ENCODE measurements around the gene KBTBD8. TPM values are rescaled to one million over a fixed set of nuclear protein-coding genes. Genes with fewer than 3 reads are reported as not detected.
A peak's percentile ranks its signal among the peaks of the same experiment; 100 is the strongest.

The KBTBD8 gene
- 4.4 TPM for polyA plus RNA-seq (2012; ENCODE audit: low read depth, missing spikeins)

DNA sequence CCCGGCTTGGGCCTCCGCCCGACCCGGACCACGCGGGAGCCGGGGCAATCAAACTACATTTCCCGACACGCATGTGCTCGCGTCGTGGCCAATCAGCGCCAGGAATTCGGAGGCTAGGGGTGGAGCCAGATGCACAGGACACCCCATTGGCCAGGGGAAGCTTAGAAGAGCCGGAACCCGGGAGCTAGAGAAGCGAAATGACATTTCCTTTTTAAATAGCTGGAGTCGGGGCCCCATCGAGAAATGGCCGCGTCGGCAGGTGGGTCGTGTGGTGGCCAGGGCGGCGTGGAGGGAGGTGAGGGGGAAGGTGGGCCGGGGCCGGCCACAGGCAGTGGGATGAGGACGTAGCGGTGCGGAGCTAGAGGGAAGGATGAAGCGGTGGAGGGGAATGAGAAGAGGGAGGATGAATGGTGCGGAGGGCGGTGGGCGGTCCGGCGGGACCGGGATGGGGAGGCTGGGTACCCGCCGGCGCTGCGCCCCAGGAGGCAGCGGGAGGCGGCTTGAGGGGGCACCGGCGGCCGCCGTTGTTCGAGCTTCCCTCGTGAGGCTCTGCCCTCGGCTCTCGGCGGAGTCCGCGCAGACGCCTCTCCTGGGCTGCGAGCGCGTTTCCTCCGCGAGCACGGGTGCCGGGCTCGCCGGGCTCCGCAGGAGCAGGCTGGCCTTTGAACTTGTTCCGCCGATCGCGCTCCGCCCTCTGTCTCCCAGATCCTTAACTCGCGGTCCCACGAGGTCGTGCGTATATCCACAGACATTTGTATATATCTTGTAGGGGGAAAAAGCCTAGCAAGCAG, at the start of gene KBTBD8:
TSS of gene KBTBD8 (plus strand) at position 195 of the 791 bp plus-strand sequence. CDS start at position 244, 49 bp downstream.
- DNase-seq (ENCODE audit: insufficient read length, low spot score) (peak; percentile 84), FAIRE-seq (peak; percentile 84)
- TF ChIP-seq POU2F2 (IDR thresholded peaks at IDR 0.05; ENCODE audit: low read depth, low read length): no peak
- no peak for TF ChIP-seq SPI1 (IDR thresholded peaks at IDR 0.05; ENCODE audit: low read depth, low read length)
- TF ChIP-seq POLR2AphosphoS5 (IDR thresholded peaks at IDR 0.05; ENCODE audit: low read depth, low read length): no peak
- no peak for TF ChIP-seq POLR2A (IDR thresholded peaks at IDR 0.05; ENCODE audit: low read depth, low read length)
- TF ChIP-seq TAF1 (IDR thresholded peaks at IDR 0.05; ENCODE audit: low read depth, low read length): no peak
- TF ChIP-seq PAX5 (IDR thresholded peaks at IDR 0.05; ENCODE audit: insufficient read depth, low read length, severe bottlenecking): no peak

- DNase-seq (ENCODE audit: insufficient read length, low spot score) (no peak), FAIRE-seq (no peak)
- TF ChIP-seq PAX5 (IDR thresholded peaks at IDR 0.05; ENCODE audit: insufficient read depth, low read length, severe bottlenecking) (no peak), POLR2A (IDR thresholded peaks at IDR 0.05; ENCODE audit: low read depth, low read length) (no peak), POU2F2 (IDR thresholded peaks at IDR 0.05; ENCODE audit: low read depth, low read length) (no peak), SPI1 (IDR thresholded peaks at IDR 0.05; ENCODE audit: low read depth, low read length) (no peak), TAF1 (IDR thresholded peaks at IDR 0.05; ENCODE audit: low read depth, low read length) (no peak), POLR2AphosphoS5 (IDR thresholded peaks at IDR 0.05; ENCODE audit: low read depth, low read length) (no peak)
Observed at GRCh38 chr3:66948838-66949237, 49.3 kb upstream of the KBTBD8 start.

GRCh38 chr3:66949898-66950297, 48.2 kb upstream of the KBTBD8 start:
- no peak for FAIRE-seq
- no peak for DNase-seq (ENCODE audit: insufficient read length, low spot score)
- TF ChIP-seq SPI1 (IDR thresholded peaks at IDR 0.05; ENCODE audit: low read depth, low read length) (no peak), POLR2AphosphoS5 (IDR thresholded peaks at IDR 0.05; ENCODE audit: low read depth, low read length) (no peak), POLR2A (IDR thresholded peaks at IDR 0.05; ENCODE audit: low read depth, low read length) (no peak), TAF1 (IDR thresholded peaks at IDR 0.05; ENCODE audit: low read depth, low read length) (no peak), POU2F2 (IDR thresholded peaks at IDR 0.05; ENCODE audit: low read depth, low read length) (no peak), PAX5 (IDR thresholded peaks at IDR 0.05; ENCODE audit: insufficient read depth, low read length, severe bottlenecking) (no peak)

- no peak for TF ChIP-seq POLR2AphosphoS5 (IDR thresholded peaks at IDR 0.05; ENCODE audit: low read depth, low read length)
- no peak for TF ChIP-seq POU2F2 (IDR thresholded peaks at IDR 0.05; ENCODE audit: low read depth, low read length)
- no peak for TF ChIP-seq TAF1 (IDR thresholded peaks at IDR 0.05; ENCODE audit: low read depth, low read length)
- TF ChIP-seq SPI1 (IDR thresholded peaks at IDR 0.05; ENCODE audit: low read depth, low read length): no peak
- TF ChIP-seq PAX5 (IDR thresholded peaks at IDR 0.05; ENCODE audit: insufficient read depth, low read length, severe bottlenecking): no peak
- FAIRE-seq: no peak
- DNase-seq (ENCODE audit: insufficient read length, low spot score): no peak
Observed at GRCh38 chr3:66952357-66952756, 45.8 kb upstream of the KBTBD8 start.

DNA sequence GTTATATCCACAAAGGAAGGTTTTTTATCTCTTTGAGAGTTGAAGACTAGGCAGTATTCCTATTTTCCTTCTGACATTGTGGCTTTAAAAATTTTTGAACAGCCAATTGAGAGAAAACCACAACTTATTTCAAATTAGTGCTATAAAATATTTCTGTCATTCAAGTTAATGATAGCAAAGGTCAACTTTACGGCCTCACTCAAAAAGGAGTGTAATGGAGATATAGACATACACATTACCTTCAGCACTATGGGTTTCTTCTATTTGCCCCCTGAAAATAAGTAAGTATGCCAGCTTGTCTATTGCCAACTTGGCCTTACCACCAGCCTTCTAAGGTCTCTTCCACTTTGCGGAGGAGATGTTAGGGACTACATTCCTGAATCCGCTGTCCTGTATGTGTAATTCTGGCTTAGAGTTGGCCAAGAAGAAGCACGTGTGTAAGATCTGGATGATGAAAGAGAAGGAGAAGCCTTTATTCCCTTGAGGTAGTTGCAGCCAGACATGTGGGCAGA, 44.1 kb upstream of the KBTBD8 start:
- DNase-seq (ENCODE audit: insufficient read length, low spot score) (no peak), FAIRE-seq (no peak)
- no peak for TF ChIP-seq POU2F2 (IDR thresholded peaks at IDR 0.05; ENCODE audit: low read depth, low read length)

DNA sequence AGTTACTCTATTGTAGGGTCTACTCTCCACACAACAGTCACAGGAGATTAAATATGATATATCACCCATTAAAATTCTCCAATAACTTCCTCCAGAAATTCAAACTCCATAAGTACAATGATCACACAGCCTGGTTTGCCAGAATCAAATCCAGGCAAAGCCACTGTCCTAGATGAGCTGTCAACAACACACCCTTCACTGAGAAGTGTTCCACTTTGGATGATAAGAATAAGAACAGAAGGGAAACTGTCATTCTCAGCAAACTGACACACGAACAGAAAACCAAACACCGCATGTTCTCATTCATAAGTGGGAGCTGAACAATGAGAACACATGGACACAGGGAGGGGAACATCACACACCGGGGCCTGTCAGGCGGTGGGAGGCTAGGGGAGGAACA, 41.4 kb upstream of the KBTBD8 start:
- TF ChIP-seq TAF1 (IDR thresholded peaks at IDR 0.05; ENCODE audit: low read depth, low read length): no peak
- no peak for FAIRE-seq
- DNase-seq (ENCODE audit: insufficient read length, low spot score): no peak

- TF ChIP-seq POLR2A (IDR thresholded peaks at IDR 0.05; ENCODE audit: low read depth, low read length): no peak
- no peak for TF ChIP-seq SPI1 (IDR thresholded peaks at IDR 0.05; ENCODE audit: low read depth, low read length)
- TF ChIP-seq POLR2AphosphoS5 (IDR thresholded peaks at IDR 0.05; ENCODE audit: low read depth, low read length): no peak
- no peak for TF ChIP-seq PAX5 (IDR thresholded peaks at IDR 0.05; ENCODE audit: insufficient read depth, low read length, severe bottlenecking)
- no peak for TF ChIP-seq POU2F2 (IDR thresholded peaks at IDR 0.05; ENCODE audit: low read depth, low read length)
- no peak for TF ChIP-seq TAF1 (IDR thresholded peaks at IDR 0.05; ENCODE audit: low read depth, low read length)
- no peak for DNase-seq (ENCODE audit: insufficient read length, low spot score)
- FAIRE-seq: no peak
Observed at GRCh38 chr3:66957367-66957766, 40.7 kb upstream of the KBTBD8 start.

DNA sequence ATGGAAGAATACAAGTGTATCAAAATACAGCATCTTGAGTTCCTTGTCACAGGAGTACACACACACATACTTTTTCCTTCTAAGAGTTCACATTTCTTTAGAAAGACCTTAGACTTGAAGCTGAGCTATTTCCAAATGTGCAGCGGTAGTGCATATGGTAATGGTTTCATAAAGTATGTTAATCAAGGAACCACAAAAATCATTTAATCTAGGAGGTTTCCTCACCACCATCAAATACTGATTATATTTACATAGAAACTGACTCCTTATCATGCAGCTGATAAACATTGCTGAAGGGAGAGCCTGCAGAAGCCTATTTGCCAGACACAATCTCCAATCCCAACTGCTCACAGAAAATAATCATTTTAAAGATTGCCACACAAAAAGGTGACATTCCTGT, 40.0 kb upstream of the KBTBD8 start:
- no peak for FAIRE-seq
- DNase-seq (ENCODE audit: insufficient read length, low spot score): no peak
- TF ChIP-seq POLR2AphosphoS5 (IDR thresholded peaks at IDR 0.05; ENCODE audit: low read depth, low read length): no peak
- no peak for TF ChIP-seq SPI1 (IDR thresholded peaks at IDR 0.05; ENCODE audit: low read depth, low read length)
- no peak for TF ChIP-seq POLR2A (IDR thresholded peaks at IDR 0.05; ENCODE audit: low read depth, low read length)
- TF ChIP-seq POU2F2 (IDR thresholded peaks at IDR 0.05; ENCODE audit: low read depth, low read length): no peak
- no peak for TF ChIP-seq TAF1 (IDR thresholded peaks at IDR 0.05; ENCODE audit: low read depth, low read length)
- TF ChIP-seq PAX5 (IDR thresholded peaks at IDR 0.05; ENCODE audit: insufficient read depth, low read length, severe bottlenecking): no peak

- TF ChIP-seq POLR2AphosphoS5 (IDR thresholded peaks at IDR 0.05; ENCODE audit: low read depth, low read length): no peak
- no peak for TF ChIP-seq POLR2A (IDR thresholded peaks at IDR 0.05; ENCODE audit: low read depth, low read length)
- TF ChIP-seq POU2F2 (IDR thresholded peaks at IDR 0.05; ENCODE audit: low read depth, low read length): no peak
- no peak for TF ChIP-seq PAX5 (IDR thresholded peaks at IDR 0.05; ENCODE audit: insufficient read depth, low read length, severe bottlenecking)
- TF ChIP-seq TAF1 (IDR thresholded peaks at IDR 0.05; ENCODE audit: low read depth, low read length): no peak
- TF ChIP-seq SPI1 (IDR thresholded peaks at IDR 0.05; ENCODE audit: low read depth, low read length): no peak
- no peak for FAIRE-seq
Observed at GRCh38 chr3:66962664-66963063, 35.4 kb upstream of the KBTBD8 start.

DNA sequence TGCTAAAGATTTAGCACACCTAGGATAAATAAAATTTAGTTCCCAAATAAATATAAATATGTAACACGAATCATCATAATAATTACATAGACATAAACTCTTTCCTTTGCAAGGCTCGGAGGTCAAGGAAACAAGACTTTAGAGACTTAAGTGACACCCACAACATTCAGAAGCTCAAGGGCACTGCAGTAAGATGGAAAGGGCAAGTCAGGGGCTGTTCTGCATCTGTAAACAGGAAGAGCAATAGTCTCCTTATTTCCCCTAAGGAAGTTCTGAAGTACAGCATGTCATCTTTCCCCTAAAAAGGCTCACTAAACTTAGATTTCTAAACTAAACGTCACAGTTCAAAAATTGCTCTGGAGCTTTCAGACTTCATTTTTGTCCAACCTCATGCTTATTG, 26.9 kb upstream of the KBTBD8 start:
- TF ChIP-seq POLR2A (IDR thresholded peaks at IDR 0.05; ENCODE audit: low read depth, low read length) (no peak), POU2F2 (IDR thresholded peaks at IDR 0.05; ENCODE audit: low read depth, low read length) (no peak), SPI1 (IDR thresholded peaks at IDR 0.05; ENCODE audit: low read depth, low read length) (no peak), POLR2AphosphoS5 (IDR thresholded peaks at IDR 0.05; ENCODE audit: low read depth, low read length) (no peak), PAX5 (IDR thresholded peaks at IDR 0.05; ENCODE audit: insufficient read depth, low read length, severe bottlenecking) (no peak), TAF1 (IDR thresholded peaks at IDR 0.05; ENCODE audit: low read depth, low read length) (no peak)
- DNase-seq (ENCODE audit: insufficient read length, low spot score) (no peak), FAIRE-seq (no peak)

More at GRCh38 chr3:66962664-66963063, 35.4 kb upstream of the KBTBD8 start:
- no peak for DNase-seq (ENCODE audit: insufficient read length, low spot score)
